GM19468 (cell line): ENCODE measurements around the gene ADCY3.
"Not testable (repeated sequence)": the region's sequence is repeated elsewhere in the genome, so short reads cannot be mapped to it uniquely, and the experiment has no call there.

Experiments used
- ATAC-seq: cut with Tn5 transposase; IDR thresholded peaks from one replicate; pipeline ENCODE4 v1.9.1; 2021; ENCODE audit warnings: mild to moderate bottlenecking, moderate library complexity, moderate number of reproducible peaks; ENCODE audit not compliant: unreplicated experiment; ENCODE audit errors: extremely low read depth

The ADCY3 gene

GRCh38 chr2:24853996-24854395, 66.0 kb downstream of the ADCY3 start:
- ATAC-seq: no peak

- ATAC-seq: no peak
Observed at GRCh38 chr2:24853046-24853445, 67.0 kb downstream of the ADCY3 start.

- no peak for ATAC-seq
Observed at GRCh38 chr2:24852431-24853020, 67.5 kb downstream of the ADCY3 start.

- no peak for ATAC-seq
Observed at GRCh38 chr2:24852026-24852425, 68.0 kb downstream of the ADCY3 start.

GRCh38 chr2:24850944-24851343, 69.1 kb downstream of the ADCY3 start:
- no peak for ATAC-seq

- ATAC-seq: no peak
Observed at GRCh38 chr2:24845691-24846090, 74.3 kb downstream of the ADCY3 start.

- ATAC-seq: no peak
Observed at GRCh38 chr2:24844023-24844685, 75.9 kb downstream of the ADCY3 start.

- ATAC-seq: no peak
Observed at GRCh38 chr2:24843330-24843860, 76.6 kb downstream of the ADCY3 start.

GRCh38 chr2:24842081-24843050, 77.7 kb downstream of the ADCY3 start:
- no peak for ATAC-seq

- ATAC-seq: no peak
Observed at GRCh38 chr2:24840962-24841945, 78.8 kb downstream of the ADCY3 start.

- no peak for ATAC-seq
Observed at GRCh38 chr2:24840164-24840869, 79.7 kb downstream of the ADCY3 start.

- no peak for ATAC-seq
Observed at GRCh38 chr2:24839729-24840128, 80.3 kb downstream of the ADCY3 start.

GRCh38 chr2:24838541-24838940, 81.5 kb downstream of the ADCY3 start:
- ATAC-seq: no peak

GRCh38 chr2:24837996-24838513, 82.0 kb downstream of the ADCY3 start:
- no peak for ATAC-seq

- no peak for ATAC-seq
Observed at GRCh38 chr2:24836706-24837105, 83.3 kb downstream of the ADCY3 start.

- no peak for ATAC-seq
Observed at GRCh38 chr2:24836206-24836605, 83.8 kb downstream of the ADCY3 start.

GRCh38 chr2:24835411-24835810, 84.6 kb downstream of the ADCY3 start:
- not testable (repeated sequence) for ATAC-seq

- no peak for ATAC-seq
Observed at GRCh38 chr2:24834733-24835395, 85.2 kb downstream of the ADCY3 start.
